Measurements from ENCODE around the gene IL1RN. TPM values are rescaled to one million over a fixed set of nuclear protein-coding genes. Genes with fewer than 3 reads are reported as not detected.

The IL1RN gene
- total and polyA plus RNA-seq, 2 of the 13 experiments (the other 11 are each of a cell fraction or from before 2014, with no cell fraction given) = 21.2 to 101 TPM

DNA sequence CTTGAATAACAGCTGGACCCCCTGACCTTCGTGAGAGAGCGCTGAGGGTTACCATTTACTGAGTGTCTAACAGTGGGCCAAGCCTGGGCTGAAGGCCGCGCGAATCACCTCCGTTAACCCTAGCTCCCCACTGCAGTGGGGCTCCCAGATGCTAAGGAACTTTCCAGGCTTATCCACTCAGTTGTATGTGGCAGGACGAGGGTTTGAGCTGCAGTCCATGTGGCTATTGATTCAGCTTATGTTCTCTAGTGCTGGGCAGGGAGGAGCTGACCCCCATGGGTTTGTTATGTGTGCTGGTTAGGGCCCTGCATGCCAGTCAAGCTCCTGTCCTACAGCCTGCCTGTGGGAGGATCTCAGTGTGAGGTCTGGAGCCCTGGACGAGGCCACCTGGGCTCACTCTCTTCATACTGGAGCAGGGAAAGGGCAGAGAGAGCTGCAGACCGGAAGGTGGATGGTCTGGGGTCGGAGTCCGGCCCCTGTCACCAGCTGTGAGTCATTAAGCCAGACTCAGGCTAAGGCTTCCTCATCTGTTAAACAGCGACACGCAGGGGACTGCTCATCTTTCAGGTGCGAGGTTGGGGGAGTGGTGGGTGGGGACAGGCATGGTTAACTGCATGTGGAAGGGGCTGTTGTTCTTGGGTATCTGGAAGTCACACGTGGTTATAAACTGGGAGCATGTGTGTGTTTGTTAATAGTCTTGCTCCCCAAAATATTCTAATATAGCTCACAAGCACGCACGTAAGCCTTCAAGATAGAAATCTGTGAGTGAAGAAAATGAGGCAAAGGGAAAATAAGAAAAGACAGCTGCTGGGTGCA is 52.9 kb downstream of the IL1RN start (continued):
- TF ChIP-seq ZNF850 (CRISPR knock-in tag; conservative IDR thresholded peaks at IDR 0.05) (no peak), TARDBP (CRISPR knock-in tag; IDR thresholded peaks at IDR 0.05) (peak; percentile 77; the same call in 1 of the 2 replicates), SOX13 (IDR thresholded peaks at IDR 0.05) (no peak), SOX13 (CRISPR knock-in tag; conservative IDR thresholded peaks at IDR 0.05 in 1 of 2, IDR thresholded peaks at IDR 0.05 in 1 of 2) (peak in 1 of 2 experiments; percentile 65; a peak in 1 of 4 replicates), NCOA2 (CRISPR knock-in tag; IDR thresholded peaks at IDR 0.05) (peak; percentile 28; the same call in 1 of the 2 replicates), RFXANK (CRISPR knock-in tag; IDR thresholded peaks at IDR 0.05) (no peak), NFE2 (CRISPR knock-in tag; IDR thresholded peaks at IDR 0.05) (no peak), ZNF552 (CRISPR knock-in tag; IDR thresholded peaks at IDR 0.05; ENCODE audit: borderline replicate concordance) (no peak), ZNF430 (CRISPR knock-in tag; IDR thresholded peaks at IDR 0.05) (no peak), SP140L (CRISPR knock-in tag; IDR thresholded peaks at IDR 0.05; ENCODE audit: borderline replicate concordance) (no peak), KDM4B (CRISPR knock-in tag; IDR thresholded peaks at IDR 0.05) (no peak), GABPA (IDR thresholded peaks at IDR 0.05; ENCODE audit: low read depth, low read length) (no peak), GABPA (CRISPR knock-in tag; IDR thresholded peaks at IDR 0.05; ENCODE audit: low read depth) (peak; percentile 82), SYNCRIP (IDR thresholded peaks at IDR 0.05; ENCODE audit: insufficient read depth, low read depth, low read length) (no peak), BORCS8-MEF2B (CRISPR knock-in tag; IDR thresholded peaks at IDR 0.05) (peak; percentile 26; the same call in 1 of the 2 replicates), ZNF335 (CRISPR knock-in tag; IDR thresholded peaks at IDR 0.05) (peak; percentile 42; the same call in 1 of the 2 replicates), NR2C2 (CRISPR knock-in tag; IDR thresholded peaks at IDR 0.05; ENCODE audit: borderline replicate concordance) (no peak), YEATS2 (CRISPR knock-in tag; IDR thresholded peaks at IDR 0.05; ENCODE audit: borderline replicate concordance) (peak; percentile 41; the same call in 1 of the 2 replicates), ZMAT3 (CRISPR knock-in tag; conservative IDR thresholded peaks at IDR 0.05) (0 out of 2 replicates have a peak, but pooled peaks have one; percentile 14), ZNF780A (CRISPR knock-in tag; IDR thresholded peaks at IDR 0.05) (no peak), SUZ12 (IDR thresholded peaks at IDR 0.05; ENCODE audit: low read depth, low read length) (no peak), KDM1A (CRISPR knock-in tag; IDR thresholded peaks at IDR 0.05) (no peak)
- TF ChIP-seq, protein P1, sequence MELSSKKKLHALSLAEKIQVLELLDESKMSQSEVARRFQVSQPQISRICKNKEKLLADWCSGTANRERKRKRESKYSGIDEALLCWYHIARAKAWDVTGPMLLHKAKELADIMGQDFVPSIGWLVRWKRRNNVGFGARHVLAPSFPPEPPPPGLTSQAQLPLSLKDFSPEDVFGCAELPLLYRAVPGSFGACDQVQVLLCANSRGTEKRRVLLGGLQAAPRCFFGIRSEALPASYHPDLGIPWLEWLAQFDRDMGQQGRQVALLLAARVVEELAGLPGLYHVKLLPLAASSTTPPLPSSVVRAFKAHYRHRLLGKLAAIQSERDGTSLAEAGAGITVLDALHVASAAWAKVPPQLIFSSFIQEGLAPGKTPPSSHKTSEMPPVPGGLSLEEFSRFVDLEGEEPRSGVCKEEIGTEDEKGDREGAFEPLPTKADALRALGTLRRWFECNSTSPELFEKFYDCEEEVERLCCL (CRISPR knock-in tag; IDR thresholded peaks at IDR 0.05; ENCODE audit: borderline replicate concordance) = no peak
- TF ChIP-seq, protein P2, sequence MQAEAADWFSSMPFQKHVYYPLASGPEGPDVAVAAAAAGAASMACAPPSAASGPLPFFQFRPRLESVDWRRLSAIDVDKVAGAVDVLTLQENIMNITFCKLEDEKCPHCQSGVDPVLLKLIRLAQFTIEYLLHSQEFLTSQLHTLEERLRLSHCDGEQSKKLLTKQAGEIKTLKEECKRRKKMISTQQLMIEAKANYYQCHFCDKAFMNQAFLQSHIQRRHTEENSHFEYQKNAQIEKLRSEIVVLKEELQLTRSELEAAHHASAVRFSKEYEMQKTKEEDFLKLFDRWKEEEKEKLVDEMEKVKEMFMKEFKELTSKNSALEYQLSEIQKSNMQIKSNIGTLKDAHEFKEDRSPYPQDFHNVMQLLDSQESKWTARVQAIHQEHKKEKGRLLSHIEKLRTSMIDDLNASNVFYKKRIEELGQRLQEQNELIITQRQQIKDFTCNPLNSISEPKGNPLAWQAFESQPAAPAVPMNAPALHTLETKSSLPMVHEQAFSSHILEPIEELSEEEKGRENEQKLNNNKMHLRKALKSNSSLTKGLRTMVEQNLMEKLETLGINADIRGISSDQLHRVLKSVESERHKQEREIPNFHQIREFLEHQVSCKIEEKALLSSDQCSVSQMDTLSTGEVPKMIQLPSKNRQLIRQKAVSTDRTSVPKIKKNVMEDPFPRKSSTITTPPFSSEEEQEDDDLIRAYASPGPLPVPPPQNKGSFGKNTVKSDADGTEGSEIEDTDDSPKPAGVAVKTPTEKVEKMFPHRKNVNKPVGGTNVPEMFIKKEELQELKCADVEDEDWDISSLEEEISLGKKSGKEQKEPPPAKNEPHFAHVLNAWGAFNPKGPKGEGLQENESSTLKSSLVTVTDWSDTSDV (CRISPR knock-in tag; IDR thresholded peaks at IDR 0.05) = 0 out of 2 replicates have a peak, but pooled peaks have one; percentile 36
- TF ChIP-seq, protein P3, sequence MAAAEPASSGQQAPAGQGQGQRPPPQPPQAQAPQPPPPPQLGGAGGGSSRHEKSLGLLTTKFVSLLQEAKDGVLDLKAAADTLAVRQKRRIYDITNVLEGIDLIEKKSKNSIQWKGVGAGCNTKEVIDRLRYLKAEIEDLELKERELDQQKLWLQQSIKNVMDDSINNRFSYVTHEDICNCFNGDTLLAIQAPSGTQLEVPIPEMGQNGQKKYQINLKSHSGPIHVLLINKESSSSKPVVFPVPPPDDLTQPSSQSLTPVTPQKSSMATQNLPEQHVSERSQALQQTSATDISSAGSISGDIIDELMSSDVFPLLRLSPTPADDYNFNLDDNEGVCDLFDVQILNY (CRISPR knock-in tag; conservative IDR thresholded peaks at IDR 0.05) = no peak
